Smooth muscle cell of the brain vasculature (primary cell): Measurements from ENCODE around the gene TMEM107.
A peak's percentile ranks its signal among the peaks of the same experiment; 100 is the strongest.
"Not testable (repeated sequence)": the region's sequence is repeated elsewhere in the genome, so short reads cannot be mapped to it uniquely, and the experiment has no call there.

Experiments used
- DNase-seq: peaks from one replicate; pipeline ENCODE4 v3.0.0-alpha.2; 2012; ENCODE audit warnings: low read depth, low spot score

Gene TMEM107

GRCh38 chr17:8189711-8190477 lies 13.7 kb upstream of the TMEM107 start, which contains the start of gene BORCS6:
BORCS6 (minus strand) TSS chr17:8190180; CDS start chr17:8190140, 40 bp downstream.
- DNase-seq: peak; percentile 90

GRCh38 chr17:8189041-8189710 lies 13.0 kb upstream of the TMEM107 start:
- no peak for DNase-seq

- DNase-seq: no peak
Observed at GRCh38 chr17:8188263-8188839, 12.2 kb upstream of the TMEM107 start.

GRCh38 chr17:8187517-8188262 lies 11.5 kb upstream of the TMEM107 start:
- peak; percentile 97 for DNase-seq

- peak; percentile 85 for DNase-seq
Observed at GRCh38 chr17:8186787-8187516, 10.8 kb upstream of the TMEM107 start.

- DNase-seq: no peak
Observed at GRCh38 chr17:8186446-8186786, 10.2 kb upstream of the TMEM107 start.

GRCh38 chr17:8185582-8186445 lies 9.6 kb upstream of the TMEM107 start:
- DNase-seq: no peak

GRCh38 chr17:8176998-8177731 lies 985 bp upstream of the TMEM107 start:
- no peak for DNase-seq

GRCh38 chr17:8175795-8176196 lies 384 bp downstream of the TMEM107 start:
- DNase-seq: no peak

GRCh38 chr17:8173871-8174322 lies 2.3 kb downstream of the TMEM107 start:
- DNase-seq: no peak

- DNase-seq: no peak
Observed at GRCh38 chr17:8173056-8173870, 2.9 kb downstream of the TMEM107 start.

GRCh38 chr17:8170186-8170585 lies 6.0 kb downstream of the TMEM107 start:
- not testable (repeated sequence) for DNase-seq

GRCh38 chr17:8167526-8167925 lies 8.7 kb downstream of the TMEM107 start:
- DNase-seq: no peak

GRCh38 chr17:8166731-8167130 lies 9.4 kb downstream of the TMEM107 start:
- no peak for DNase-seq

- no peak for DNase-seq
Observed at GRCh38 chr17:8164815-8165131, 11.4 kb downstream of the TMEM107 start.

- DNase-seq: no peak
Observed at GRCh38 chr17:8163978-8164814, 12.0 kb downstream of the TMEM107 start.

GRCh38 chr17:8162997-8163977 lies 12.9 kb downstream of the TMEM107 start:
- no peak for DNase-seq
